Nephron (organoid): Measurements from ENCODE around the gene MAST2.

ENCODE experiments used
- H3K27ac Mint-ChIP-seq, 3 experiments: 2 replicates each; pipeline ENCODE4 v1.8.0; 2020; ENCODE audit warnings: mixed read lengths in 3 of 3, mild to moderate bottlenecking in 2 of 3, moderate library complexity in 1 of 3
- H3K27me3 Mint-ChIP-seq: 2 replicates; pipeline ENCODE4 v1.8.0; 2021; ENCODE audit warnings: low read depth, mild to moderate bottlenecking, moderate library complexity, mixed read lengths
- H3K36me3 Mint-ChIP-seq: 2 replicates; pipeline ENCODE4 v1.8.0; 2020; ENCODE audit warnings: low read depth, mixed read lengths
- H3K4me1 Mint-ChIP-seq: 2 replicates; pipeline ENCODE4 v1.8.0; 2020; ENCODE audit warnings: mixed read lengths
- H3K4me3 Mint-ChIP-seq, 3 experiments: 2 replicates each; pipeline ENCODE4 v1.8.0; 2020; ENCODE audit warnings: mild to moderate bottlenecking in 3 of 3, mixed read lengths in 3 of 3, moderate library complexity in 2 of 3
- H3K9me3 Mint-ChIP-seq: 2 replicates; pipeline ENCODE4 v1.8.0; 2020; ENCODE audit warnings: mixed read lengths
- TF ChIP-seq, protein P1 (sequence below), 3 experiments: fragments of 200-600 bp; sonication (generic); IDR thresholded peaks; one replicate each; pipeline ENCODE4 v1.5.0; 2021; ENCODE audit warnings: antibody characterized with exemption in 3 of 3; ENCODE audit not compliant: unreplicated experiment in 3 of 3

MAST2 gene

DNA sequence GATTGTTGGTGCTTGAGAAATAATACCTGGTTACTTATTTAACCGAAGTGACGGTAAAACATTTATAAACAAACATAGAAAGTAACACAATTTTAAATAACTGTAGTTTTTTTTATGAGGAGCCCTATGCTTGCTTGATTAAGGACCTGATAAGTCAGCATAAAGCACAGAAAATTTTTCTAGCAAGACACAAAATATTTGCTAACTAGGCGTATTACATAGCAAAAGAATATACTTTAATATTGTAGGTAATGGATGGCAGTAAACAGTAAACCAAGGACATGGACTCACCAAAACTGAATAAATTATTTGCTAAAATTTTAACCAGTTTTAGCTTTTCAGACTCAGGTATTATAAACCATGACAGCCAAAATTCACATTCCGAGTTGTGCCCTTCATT, 90.9 kb downstream of the MAST2 start:
- Mint-ChIP-seq H3K9me3 (no peaks in the 10 kb centered on the region), H3K36me3 (peaks cover 9% of the 10 kb centered on the region), H3K4me1 (peaks cover 14% of the 10 kb centered on the region), H3K4me3 (no peak overlapping the region), H3K27me3 (peaks cover 4% of the 10 kb centered on the region), H3K27ac (no peak overlapping the region)
- TF ChIP-seq, protein P1, sequence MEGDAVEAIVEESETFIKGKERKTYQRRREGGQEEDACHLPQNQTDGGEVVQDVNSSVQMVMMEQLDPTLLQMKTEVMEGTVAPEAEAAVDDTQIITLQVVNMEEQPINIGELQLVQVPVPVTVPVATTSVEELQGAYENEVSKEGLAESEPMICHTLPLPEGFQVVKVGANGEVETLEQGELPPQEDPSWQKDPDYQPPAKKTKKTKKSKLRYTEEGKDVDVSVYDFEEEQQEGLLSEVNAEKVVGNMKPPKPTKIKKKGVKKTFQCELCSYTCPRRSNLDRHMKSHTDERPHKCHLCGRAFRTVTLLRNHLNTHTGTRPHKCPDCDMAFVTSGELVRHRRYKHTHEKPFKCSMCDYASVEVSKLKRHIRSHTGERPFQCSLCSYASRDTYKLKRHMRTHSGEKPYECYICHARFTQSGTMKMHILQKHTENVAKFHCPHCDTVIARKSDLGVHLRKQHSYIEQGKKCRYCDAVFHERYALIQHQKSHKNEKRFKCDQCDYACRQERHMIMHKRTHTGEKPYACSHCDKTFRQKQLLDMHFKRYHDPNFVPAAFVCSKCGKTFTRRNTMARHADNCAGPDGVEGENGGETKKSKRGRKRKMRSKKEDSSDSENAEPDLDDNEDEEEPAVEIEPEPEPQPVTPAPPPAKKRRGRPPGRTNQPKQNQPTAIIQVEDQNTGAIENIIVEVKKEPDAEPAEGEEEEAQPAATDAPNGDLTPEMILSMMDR (IDR thresholded peaks at IDR 0.05; ENCODE audit: unreplicated experiment in 3 of 3), result no peak

- Mint-ChIP-seq H3K36me3 (peaks cover 9% of the 10 kb centered on the region), H3K27ac (no peak overlapping the region), H3K9me3 (no peaks in the 10 kb centered on the region), H3K27me3 (peaks cover 2% of the 10 kb centered on the region), H3K4me1 (peaks cover 12% of the 10 kb centered on the region), H3K4me3 (no peak overlapping the region)
- TF ChIP-seq, protein P1 (IDR thresholded peaks at IDR 0.05; ENCODE audit: unreplicated experiment in 3 of 3), result no peak
These were observed 91.5 kb downstream of the MAST2 start for GRCh38 chr1:45894921-45895320.

GRCh38 chr1:45895406-45895805, 92.0 kb downstream of the MAST2 start:
- TF ChIP-seq, protein P1 (IDR thresholded peaks at IDR 0.05; ENCODE audit: unreplicated experiment in 3 of 3), result no peak
- no peak overlapping the region for H3K27ac Mint-ChIP-seq
- H3K4me3 Mint-ChIP-seq, result no peak overlapping the region
- peaks cover 5% of the 10 kb centered on the region for H3K36me3 Mint-ChIP-seq
- peaks cover 10% of the 10 kb centered on the region for H3K4me1 Mint-ChIP-seq
- H3K9me3 Mint-ChIP-seq, result no peaks in the 10 kb centered on the region
- no peaks in the 10 kb centered on the region for H3K27me3 Mint-ChIP-seq

- peaks cover 8% of the 10 kb centered on the region for H3K36me3 Mint-ChIP-seq
- H3K4me3 Mint-ChIP-seq, result no peak overlapping the region
- H3K4me1 Mint-ChIP-seq, result peaks cover 2% of the 10 kb centered on the region
- no peaks in the 10 kb centered on the region for H3K27me3 Mint-ChIP-seq
- no peak overlapping the region for H3K27ac Mint-ChIP-seq
- TF ChIP-seq, protein P1 (IDR thresholded peaks at IDR 0.05; ENCODE audit: unreplicated experiment in 3 of 3), result no peak
- H3K9me3 Mint-ChIP-seq, result peaks cover 7% of the 10 kb centered on the region
These were observed 103.5 kb downstream of the MAST2 start for GRCh38 chr1:45906883-45907282.

DNA sequence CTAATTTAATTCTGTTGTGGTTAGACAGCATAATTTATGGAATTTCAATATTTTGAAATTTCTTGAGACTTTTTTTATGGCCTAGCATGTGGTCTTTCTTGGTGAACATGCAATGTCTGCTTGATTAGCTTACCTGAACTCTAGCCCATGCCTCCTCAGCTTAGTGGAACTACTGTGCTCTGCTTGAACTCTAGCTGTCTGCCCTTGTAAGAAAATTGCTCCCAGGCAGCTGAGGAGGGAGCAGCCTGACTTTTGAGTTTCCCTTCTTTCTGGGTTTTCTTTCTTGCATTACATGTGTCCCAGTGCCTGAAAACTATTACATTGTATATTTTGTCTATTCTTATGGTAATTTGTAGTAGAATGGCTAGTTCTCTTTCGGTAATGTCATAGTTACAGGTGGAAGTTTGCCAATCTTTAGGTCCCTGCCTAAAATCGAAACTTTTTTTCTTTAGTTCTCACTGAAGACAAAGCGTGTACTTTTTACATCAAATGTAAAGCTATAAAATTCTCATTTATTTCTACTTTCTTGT, 105.3 kb downstream of the MAST2 start:
- Mint-ChIP-seq H3K9me3 (no peaks in the 10 kb centered on the region), H3K36me3 (no peaks in the 10 kb centered on the region), H3K27me3 (no peaks in the 10 kb centered on the region), H3K4me3 (no peak overlapping the region), H3K4me1 (peaks cover 19% of the 10 kb centered on the region), H3K27ac (no peak overlapping the region)
- TF ChIP-seq, protein P1 (IDR thresholded peaks at IDR 0.05; ENCODE audit: unreplicated experiment in 3 of 3), result no peak

DNA sequence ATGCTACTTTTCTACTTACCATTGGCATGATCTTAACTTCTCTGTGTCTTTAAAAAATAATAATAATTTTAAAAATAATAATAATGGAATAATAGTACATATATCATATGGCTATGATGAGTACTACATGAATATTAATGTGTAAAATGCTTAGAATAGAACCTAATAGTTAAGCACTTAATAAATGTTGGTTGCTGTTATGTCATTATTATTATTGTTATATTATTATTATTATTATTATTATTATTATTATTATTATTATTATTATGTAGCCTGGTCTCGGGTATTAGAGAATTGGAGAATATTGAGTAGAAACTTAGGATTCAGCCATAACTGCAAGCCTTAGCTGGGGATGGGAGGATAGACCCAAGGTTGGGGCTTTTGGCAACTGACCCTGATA, 108.2 kb downstream of the MAST2 start:
- Mint-ChIP-seq H3K4me3 (no peak overlapping the region), H3K9me3 (no peaks in the 10 kb centered on the region)

More for the DNA sequence above, 108.2 kb downstream of the MAST2 start:
- H3K27me3 Mint-ChIP-seq, result no peaks in the 10 kb centered on the region
- peaks cover 25% of the 10 kb centered on the region for H3K4me1 Mint-ChIP-seq
- TF ChIP-seq, protein P1 (IDR thresholded peaks at IDR 0.05; ENCODE audit: unreplicated experiment in 3 of 3), result no peak
- no peaks in the 10 kb centered on the region for H3K36me3 Mint-ChIP-seq
- H3K27ac Mint-ChIP-seq, result peak overlapping the region in 2 of 3 experiments; percentile 36 to 48
